Measurements from ENCODE around the gene AMBN.

AMBN gene, protein sequence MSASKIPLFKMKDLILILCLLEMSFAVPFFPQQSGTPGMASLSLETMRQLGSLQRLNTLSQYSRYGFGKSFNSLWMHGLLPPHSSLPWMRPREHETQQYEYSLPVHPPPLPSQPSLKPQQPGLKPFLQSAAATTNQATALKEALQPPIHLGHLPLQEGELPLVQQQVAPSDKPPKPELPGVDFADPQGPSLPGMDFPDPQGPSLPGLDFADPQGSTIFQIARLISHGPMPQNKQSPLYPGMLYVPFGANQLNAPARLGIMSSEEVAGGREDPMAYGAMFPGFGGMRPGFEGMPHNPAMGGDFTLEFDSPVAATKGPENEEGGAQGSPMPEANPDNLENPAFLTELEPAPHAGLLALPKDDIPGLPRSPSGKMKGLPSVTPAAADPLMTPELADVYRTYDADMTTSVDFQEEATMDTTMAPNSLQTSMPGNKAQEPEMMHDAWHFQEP

DNA sequence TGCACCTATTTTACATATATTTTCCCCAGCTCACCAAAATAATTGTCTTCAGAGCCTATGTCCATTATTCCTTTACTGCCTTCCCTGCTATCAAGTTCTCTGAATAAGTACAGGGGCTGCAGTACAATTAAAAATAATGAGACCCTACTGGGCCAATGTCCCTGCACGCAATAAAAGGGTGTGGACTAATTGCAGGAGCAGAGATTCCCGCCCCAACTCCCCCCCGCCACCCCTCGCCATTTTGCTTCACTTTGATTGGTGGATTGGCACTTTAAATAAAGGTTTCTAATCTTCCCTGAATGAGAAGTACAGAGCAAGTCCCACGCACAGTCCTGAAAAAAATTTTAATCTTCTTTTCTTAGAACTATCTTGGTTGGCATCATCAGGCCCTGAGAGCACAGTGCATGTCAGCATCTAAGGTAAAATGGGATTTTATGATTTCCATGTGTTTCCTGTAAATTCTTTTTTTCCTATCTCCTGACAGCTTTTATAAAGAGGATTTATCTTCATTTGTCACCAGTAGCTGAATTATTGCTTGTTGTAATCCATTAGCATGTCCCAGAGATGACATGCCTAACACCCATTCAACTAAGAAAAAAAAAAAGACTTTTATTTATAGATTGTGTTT lies at the start of gene AMBN:
AMBN (plus strand) TSS at position 302 of the 628 bp plus-strand sequence; CDS start at position 405, 103 bp downstream.
- no peak for DNase-seq

DNA sequence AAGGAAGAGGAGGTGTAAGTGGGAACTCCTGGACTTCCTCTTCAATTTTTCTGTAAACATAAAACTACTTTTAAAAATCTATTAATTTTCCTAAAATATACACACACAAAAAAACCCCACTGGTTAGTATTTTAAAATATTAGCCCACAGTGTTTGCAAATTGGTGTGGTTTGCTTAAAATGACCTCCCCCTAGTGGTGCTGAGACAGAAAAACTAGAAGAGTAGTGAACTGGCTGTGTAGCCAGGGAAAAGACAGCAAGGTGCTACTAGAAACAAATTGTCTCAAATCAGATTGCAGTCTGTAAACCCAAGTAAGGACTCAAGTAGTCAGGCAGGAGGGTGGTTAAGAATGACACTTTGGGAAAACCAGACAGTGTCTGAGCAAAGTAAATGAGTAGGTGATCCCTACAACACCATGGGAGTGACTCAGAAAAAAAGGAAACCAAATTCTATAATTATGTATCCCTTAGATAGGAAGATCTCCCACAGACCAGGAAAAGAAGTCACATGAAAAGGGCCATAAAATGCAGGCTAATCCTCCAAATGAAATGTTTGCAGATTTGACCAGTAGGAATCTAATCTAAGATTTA lies 47.7 kb upstream of the AMBN start:
- no peak for DNase-seq

DNA sequence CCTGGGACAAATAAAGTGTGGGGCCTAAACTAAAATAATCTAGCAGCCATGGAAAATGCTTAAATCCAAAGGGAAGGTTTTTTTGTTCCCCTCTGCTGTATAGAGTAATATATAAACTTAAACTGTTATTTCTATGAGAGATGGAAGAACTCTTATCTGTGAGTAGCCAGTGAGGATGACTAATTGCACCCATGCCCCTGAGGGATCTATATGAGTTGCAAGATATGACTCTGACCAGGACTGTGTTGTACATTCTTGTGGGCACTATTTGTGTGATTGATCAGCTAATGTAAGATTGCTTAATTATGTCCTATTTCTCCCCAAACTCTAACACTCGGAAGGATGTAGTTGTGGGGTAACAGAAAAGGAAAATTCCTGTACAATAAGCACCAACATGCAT lies 35.2 kb upstream of the AMBN start:
- no peak for DNase-seq

DNA sequence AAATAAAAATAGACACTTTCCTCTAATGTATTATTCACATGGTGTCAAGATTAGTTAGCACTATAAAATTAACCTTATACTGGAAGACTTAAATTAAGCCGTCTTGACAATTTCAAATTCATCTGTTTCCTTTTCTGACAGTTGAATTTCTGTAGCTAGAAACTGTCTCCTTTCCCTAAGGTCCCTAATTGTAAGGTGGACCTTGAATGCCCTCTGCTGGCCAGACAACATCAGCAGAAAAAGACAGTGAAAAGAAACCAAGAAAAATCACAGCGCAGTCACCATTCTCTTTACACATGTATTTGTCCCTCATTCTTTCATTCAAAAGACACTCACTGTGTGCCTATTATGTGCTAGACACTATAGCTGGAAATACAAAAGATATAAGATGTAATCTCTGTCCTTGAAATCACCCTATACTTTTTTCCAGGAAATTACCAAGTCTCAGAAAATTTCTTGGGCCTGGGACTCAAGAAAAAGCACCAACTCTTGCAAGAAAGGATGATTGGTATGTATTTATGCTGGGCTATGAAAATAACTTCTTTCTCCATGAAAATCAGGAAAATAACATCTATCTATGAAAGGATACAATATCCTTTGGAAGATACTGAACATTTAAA lies 32.7 kb upstream of the AMBN start:
- DNase-seq: peak; percentile 19

DNA sequence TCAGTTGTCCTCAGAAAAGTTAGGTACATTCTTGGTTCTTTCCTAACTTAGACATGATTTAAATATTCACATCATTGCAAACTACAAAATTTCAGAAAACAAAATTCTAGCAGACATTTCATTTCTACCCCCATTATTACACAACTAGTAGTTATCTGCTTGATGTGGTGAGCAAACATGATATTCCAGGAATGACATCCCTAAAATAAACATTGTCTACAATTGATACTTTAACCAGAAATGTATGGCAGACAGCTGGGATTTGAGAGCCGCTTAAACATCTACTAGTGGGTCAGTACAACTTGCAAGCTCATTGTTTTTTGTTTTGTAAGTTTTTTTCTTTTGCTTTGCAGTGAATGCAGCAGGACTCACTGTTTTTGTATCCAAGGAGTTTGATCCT lies 32.1 kb upstream of the AMBN start:
- DNase-seq: no peak

DNA sequence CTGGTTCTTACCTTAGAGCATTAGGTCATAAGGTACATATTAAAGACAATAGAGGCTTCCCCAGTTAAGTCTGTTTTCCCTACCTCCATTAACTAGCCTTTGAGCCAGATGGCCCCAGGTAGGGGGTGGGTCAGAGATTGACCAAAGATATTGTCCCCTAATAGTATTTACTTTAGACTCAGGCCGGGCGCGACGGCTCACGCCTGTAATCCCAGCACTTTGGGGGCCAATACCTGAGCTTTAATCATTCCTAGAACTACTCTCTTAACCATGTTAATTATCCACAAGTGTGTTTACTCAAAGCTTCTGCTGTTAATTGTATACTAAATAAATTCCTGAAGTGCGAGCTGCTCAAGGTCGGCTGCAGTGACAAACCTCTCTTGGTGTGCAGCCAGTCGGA lies 28.0 kb upstream of the AMBN start:
- DNase-seq: no peak

DNA sequence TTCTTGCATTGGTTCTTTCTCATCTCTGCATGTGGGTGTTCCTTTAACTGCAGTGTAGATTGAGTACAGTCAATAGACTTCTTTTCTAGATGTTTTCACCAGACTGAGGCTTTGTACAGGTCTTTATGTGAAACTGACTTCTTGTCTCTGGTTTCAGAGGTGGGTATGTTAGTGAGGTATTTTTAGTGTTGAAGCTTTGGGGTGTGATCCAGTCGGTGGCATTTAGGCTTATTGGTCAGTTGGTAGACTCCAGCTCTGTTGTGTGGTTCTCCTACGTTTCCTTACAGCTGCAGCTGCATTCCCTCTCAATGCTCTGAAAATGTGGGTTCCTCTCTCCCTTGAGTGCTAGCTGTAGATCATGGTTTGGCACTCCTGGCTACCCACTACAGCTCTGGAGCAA lies 21.3 kb upstream of the AMBN start:
- DNase-seq: no peak

DNA sequence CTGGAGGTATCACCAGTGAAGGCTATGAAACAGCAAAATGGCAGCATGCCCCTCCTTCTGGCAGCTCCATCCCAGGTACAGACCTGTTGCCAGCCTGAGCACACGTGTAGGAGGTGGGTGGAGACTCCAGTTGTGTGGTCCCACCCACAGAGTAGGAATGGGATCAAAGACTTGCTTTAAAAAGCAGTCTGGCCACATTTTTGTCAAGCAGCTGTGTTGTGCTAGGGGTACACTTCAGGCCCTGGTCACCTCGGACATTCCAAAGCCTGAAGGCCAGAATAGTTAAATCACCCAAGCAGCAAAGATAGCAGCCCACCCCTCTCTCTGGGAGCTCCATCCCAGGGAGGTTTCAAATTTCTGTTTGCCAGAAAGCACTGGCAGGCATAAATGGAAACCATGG lies 20.3 kb upstream of the AMBN start:
- no peak for DNase-seq

DNA sequence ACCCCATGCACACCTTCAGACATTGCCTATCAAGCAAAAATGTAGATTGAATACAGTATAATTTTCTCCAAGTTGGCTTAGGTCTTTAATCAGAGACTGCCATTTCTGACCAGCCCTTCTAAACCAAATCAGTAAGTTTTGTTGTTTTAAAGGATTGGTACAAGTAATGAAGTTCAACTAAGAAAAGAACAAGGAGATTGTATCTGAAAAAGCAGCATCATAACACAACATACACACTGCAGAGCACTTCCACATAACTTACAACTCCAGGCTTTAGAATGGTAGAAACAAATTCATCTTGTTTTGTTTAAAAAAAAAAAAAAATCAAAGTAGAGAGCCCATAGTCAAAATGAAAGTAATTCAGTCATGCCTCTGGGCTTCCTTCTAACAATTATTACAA lies 16.1 kb upstream of the AMBN start:
- DNase-seq: no peak

DNA sequence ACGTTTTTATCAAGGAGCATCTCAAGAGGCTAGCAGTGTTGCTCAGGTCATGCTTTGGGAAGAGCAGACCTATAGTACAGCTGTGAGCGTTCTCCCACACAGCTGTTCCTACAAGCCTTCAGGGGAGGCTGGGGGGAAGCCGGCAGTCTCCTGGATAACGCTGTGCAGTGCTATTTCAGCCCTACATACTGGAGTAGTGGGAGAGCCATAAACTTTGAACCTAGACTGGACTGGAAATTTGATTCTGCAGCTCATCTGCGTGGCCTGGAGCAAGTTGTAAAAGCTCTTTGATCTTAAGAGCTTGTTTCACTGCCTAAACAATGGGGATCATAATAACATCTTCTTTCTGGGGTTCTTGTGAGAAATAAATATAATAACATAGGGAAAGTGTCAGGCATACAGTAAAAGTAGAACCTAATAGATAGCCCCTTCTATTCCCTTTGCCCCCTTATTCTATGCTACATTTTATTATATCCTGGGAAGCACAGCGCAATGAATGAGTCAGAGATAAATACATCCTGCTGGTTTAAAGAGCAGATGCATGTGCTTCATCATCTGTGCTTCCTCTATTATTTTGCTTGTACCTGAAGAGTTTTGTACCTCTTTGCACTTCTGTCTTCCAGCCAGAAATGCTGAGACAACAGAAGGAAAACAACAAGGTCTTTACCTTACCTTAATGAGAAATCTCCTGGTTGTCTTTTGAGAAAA lies 14.7 kb upstream of the AMBN start:
- DNase-seq: no peak

DNA sequence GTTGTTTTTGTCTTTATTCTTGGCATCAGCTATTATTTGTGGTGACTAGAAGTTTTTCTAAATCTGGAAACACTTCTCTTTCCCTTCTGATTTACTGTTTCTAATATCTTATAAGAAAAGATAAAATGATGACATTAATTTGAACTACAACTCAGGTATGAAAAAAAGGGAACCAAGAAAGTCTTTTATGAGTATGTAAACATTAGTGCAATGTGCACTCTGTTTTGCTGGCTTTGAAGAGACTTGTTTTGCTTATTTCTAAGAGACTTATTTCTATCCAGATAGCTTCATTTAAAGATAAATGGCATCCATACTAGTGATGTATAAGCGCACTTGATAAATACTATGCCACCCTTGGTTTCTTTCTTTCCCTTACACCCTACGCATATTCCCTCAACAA lies 10.1 kb upstream of the AMBN start:
- DNase-seq: no peak

DNA sequence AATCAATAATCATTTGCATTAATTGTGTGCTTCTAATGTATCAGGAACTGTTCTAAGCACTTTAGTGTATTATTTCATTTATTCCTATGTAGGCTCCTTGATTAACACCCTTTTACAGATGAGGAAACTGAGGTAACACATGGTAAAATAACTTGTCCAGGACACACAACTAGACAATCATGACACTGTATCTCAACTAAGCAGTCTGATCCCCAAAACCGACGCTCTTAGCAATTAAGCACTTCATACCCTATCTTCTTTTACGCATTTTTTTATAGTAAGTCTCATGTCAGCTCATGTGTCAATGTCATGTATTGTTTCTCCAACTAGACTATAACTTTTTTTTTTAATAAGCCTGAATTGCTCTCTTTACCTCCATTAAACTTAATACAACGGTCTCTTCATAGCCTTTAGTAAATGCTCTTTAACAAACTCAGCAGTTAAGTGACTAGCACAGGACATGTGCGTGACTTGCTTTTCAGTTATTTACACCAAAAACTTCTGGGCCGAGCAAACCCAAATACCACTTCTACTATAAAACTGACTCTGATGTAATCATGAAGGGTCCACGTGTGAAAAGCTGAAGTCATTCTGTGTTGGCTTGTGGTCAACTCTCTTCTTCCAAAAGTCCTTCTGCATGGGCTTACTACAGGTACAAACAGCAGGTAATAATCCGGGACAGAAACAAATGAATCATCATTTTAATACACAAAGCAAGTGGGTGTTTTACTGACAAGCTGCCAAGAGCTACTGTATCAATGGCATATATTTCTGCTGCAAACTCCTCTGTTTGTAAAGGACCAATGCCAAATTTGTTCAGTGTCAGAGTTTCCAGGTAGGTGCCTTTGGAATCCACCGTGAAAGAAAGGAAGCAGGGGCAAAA lies 7.9 kb upstream of the AMBN start:
- no peak for DNase-seq

DNA sequence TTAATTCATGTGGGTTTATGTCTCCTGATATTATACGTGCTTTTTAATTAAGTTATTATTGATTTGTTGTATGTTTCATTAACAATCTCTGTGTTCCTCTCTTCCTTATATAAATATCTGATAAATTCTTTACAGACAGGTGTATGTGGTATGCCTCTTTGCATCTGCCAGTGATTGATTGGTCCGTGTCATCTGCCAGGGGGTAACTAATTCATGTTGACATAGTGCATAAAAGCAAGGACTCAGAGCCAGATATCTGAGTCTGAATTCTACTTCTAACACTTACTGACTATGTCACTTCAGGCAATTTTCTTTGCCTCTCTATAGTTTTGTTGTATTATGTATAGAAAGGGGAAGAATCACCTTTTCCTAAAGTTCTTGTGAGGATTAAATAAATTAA lies 5.2 kb upstream of the AMBN start:
- no peak for DNase-seq

DNA sequence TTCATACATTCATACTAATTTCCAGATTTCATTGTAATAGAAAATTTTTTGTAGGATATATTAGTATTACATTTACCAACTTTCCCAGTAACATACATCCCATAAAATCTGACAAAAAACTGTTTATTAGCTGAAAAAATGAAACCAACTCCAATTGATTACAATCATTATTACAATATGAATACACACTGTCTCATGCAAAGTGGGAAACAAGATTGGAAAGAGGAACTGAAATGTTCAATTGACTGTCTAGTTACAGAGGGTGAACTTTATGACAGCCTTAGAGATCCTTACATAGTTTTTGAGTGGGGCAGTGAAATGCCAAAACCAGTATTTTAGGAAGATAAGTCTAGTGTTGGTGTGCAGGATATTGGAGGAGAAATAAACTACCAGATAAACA lies 2.3 kb upstream of the AMBN start:
- DNase-seq: no peak

DNA sequence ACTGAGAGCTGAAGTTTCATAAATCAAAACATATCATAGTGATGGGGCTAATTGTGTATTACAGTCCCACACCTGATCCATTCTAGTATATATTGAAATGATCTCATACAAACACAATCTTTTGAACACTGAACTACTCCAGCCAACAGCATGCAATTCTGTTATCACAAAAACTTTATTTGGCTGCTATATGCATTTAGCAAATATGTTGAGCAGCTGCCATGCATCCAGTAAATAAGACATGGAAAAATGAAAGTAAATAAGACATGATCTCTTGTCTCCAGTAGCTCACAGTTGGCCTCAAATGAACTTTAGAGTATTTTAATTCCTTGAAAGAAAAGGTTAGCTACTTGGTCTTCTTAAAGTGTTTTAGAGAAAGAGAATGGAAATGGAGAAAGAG lies 2.1 kb downstream of the AMBN start:
- no peak for DNase-seq

DNA sequence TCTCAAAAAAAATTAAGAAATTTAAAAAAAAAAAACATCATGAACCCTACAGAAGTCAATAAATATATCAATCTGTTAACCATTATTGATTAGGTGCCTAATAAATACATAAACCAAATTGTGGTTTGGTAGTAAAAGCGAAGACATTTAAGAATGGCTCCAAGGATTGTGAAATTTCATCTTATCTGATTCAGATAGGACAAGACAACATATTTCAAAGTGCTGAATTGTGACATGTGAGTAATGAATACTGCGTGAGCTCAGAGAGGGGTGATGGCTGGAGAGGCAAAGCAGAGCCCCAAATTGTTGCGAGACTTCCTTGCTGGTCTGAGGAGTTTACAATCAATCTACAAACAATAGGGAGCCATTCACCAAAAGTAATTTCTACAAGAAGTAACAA lies 8.2 kb downstream of the AMBN start:
- no peak for DNase-seq

DNA sequence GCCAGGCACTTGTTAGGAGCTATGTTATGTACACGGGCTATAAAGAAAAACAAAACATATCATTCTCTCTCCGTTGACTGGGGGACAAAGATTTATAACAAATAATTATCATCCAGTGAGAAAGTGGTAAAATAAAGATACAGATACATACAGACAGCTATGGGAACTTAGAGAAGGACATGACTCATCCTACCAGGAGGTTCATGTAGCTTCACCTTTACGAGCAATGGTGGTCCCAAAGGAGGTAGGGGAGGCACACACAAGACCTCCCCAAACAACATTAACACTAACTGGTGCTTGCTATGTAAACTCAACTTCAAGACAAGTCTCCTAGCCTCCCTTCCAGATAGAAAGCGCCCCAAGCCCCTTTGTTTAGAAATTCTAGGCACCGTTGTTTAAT lies 8.9 kb downstream of the AMBN start:
- no peak for DNase-seq

DNA sequence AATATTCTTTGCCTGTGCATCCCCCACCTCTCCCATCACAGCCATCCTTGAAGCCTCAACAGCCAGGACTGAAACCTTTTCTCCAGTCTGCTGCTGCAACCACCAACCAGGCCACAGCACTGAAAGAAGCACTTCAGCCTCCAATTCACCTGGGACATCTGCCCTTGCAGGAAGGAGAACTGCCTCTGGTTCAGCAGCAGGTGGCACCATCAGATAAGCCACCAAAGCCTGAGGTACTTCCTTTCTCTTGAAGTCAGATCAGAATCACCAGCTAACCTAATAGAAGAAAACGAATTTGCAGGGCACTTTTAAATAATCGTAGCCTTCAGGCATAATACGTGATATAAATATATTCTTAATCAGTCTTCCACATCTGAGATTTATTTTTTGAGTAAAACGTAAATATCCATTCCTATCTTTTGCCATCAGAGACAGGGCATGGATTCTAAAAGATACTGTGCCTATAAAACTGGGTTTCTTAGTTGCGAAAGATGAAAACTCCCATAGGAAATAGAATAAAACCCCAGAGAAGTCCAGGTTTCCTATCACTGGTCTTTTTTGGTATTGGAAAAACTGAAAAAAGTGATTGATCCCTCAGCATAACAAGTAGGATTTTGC lies 9.5 kb downstream of the AMBN start:
- peak; percentile 68 for DNase-seq

DNA sequence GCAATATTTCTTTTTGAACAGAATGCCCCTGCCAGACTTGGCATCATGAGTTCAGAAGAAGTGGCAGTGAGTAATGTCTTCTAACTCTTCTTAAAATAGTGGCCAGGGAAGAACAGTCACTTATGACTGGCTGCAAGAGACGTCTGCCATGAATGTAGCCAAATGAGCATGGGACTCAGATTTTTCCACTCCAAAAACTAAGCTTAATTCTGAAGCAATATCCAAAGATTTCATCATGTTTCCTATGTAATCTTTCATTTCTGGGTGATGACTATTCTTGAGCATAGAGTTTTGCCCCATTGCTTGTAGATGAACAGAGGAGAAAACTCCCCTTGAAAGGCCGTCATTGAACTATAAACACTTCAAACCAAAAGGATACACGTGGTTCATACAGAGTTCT lies 11.8 kb downstream of the AMBN start:
- DNase-seq: no peak

DNA sequence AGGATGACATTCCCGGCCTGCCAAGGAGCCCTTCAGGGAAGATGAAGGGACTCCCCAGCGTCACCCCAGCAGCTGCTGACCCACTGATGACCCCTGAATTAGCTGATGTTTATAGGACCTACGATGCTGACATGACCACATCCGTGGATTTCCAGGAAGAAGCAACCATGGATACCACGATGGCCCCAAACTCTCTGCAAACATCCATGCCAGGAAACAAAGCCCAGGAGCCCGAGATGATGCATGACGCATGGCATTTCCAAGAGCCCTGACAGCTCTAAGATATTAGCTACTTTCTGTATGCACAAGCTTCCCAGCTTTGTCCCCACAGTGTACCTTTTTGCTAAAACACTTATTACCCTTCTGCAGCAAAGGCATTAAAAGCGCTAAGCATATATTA lies 14.4 kb downstream of the AMBN start:
- no peak for DNase-seq

DNA sequence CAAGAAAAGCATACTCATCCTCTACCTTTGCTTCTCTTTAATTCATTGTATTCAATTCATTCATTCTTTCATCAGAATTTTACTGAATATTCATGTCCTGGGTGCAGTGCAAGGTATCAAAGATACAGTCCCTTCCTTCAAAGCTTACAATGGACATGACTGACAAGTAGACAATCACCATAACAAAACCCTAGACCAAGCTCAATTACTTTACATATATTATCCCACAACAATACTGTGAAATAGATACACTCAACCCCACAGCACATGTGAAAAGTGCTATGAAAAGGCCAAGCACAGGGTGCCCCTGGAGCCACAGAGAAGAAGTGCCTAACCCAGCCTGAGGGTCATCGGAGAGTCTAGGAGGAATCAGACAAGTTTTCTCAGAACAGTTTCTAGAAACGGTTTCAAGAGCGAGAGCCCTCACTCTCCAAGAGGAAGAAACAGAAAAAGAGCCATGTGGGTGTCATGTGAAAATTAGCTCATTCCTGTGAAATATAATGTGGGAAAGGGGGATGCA lies 15.3 kb downstream of the AMBN start:
- no peak for DNase-seq

All from stimulated activated CD4-positive, alpha-beta T cell treated with anti-CD3 and anti-CD28 coated beads, Interleukin-1b, Interleukin-23, amount 100 ng/mL, for 48 hours (primary cell).